Activated T-helper 1 cell treated with anti-CD3 and anti-CD28 coated beads, Interleukin-2, amount 50 U/mL, for 16 hours (primary cell): Measurements from ENCODE around the gene C14orf132.
A peak's percentile ranks its signal among the peaks of the same experiment; 100 is the strongest.

Experiments
- DNase-seq, 2 donors: peaks; one replicate each; pipeline ENCODE4 v3.0.0-alpha.2; 2020; ENCODE audit warnings: low read depth in 1 of 2, low spot score in 1 of 2

Gene C14orf132

DNA sequence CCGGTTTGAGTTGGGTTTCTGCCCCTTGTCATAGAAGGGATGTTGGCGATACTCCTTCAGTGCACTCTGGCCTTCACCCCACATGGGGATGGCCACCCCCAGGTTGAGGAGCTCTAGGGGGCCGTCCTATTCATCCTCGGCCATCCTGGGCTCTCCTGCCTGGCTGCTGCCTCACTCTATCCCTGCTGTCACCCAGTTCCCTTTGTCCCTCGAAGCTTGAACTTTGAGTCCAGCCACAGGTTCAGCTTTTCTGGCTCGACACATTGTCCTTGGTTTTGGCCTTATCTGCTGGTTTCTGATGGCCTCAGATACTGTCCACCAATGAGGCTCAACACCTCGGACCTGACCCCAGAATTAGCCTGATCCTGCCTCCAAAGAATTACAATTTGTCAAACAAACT, 58.6 kb downstream of the C14orf132 start:
- DNase-seq: no peak

DNA sequence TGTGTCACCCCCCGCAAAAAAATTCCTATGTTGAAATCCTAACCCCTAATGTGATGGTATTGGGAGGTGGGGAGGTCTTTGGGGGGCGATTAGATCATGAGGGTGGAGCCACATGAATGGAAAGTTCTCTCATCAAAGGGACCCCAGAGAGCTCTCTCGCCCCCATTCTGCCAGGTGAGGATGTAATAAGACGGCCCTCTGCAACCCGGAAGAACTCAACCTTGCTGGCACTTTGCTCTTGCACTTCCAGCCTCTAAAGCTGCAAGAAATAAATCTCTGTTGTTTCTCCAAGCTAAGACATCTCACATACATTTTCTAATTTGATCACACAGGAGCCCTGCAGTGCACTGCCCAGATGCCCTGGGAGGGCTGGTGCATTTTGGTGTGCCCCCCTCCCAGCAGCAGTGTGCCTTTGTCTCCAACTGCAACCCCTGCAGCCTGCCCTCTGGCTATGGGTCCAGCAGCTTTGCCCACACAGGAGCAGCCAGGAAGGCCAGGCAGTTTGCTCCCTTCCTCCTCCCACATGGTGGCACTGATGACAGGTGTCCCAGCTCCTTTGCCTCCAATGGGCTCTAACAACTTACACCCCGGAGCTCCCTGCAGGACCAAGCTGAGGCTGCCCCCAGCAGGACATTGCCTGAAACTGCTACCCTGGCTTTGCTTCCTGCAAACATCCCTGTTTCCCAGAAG, 59.3 kb downstream of the C14orf132 start:
- no peak for DNase-seq

DNA sequence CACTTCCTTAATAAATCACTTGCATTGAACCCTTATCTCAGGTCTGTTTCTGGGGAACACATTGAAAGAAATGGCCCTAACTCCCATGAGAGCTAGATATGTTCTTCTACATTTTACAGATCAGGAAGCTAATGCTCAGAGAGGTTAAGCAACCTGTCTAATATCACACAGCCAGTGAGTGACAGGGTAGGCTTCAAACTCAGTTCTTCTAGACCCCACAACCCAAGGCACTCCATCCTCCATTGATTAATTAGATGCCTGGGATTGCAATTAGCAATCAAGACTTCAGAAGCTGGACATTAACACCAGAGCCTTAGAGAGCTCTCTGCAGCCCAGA, 59.8 kb downstream of the C14orf132 start:
- DNase-seq: no peak

DNA sequence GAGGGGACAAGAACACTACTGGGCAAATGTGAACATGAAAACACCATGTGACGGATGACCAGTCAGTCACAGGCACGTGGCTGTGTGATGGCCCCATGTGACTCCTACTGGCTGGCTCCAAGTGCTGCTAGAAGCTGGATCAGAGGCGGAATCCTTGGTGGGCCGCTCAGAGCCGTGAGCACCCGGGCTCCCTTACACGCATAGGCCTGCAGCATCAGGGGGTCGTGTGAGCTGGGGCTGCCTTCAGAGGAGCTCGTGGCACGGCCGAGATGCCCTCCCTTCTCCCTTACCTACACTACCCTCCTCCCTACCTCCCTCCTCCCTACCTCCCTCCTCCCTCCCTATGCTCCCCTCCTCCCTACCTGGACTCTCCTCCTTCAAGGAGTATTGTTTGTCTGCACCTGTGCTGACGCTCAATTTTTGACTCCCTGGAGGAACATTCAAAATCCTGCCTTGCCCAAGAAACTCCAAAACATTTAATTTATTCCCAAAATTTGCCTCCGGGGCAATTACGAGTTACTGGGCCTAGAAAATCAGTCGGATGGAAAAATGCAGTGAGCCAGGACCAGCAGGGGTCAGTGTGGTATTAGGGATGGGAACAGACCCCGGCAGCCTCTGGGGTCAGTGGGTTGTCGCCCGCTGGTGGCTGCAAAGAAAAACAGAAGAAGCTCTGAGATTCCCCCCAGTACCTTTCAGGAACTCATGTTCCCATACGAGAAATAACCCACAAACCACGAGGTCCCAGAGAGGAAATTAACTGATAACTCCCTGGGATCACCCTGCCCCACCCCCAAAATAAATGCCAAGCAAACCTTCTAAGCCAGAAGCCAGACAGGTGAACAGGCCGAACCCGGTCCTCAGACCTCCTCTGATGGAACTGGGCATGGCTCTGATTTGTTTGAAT, 61.3 kb downstream of the C14orf132 start:
- peak; percentile 31 to 35 for DNase-seq

DNA sequence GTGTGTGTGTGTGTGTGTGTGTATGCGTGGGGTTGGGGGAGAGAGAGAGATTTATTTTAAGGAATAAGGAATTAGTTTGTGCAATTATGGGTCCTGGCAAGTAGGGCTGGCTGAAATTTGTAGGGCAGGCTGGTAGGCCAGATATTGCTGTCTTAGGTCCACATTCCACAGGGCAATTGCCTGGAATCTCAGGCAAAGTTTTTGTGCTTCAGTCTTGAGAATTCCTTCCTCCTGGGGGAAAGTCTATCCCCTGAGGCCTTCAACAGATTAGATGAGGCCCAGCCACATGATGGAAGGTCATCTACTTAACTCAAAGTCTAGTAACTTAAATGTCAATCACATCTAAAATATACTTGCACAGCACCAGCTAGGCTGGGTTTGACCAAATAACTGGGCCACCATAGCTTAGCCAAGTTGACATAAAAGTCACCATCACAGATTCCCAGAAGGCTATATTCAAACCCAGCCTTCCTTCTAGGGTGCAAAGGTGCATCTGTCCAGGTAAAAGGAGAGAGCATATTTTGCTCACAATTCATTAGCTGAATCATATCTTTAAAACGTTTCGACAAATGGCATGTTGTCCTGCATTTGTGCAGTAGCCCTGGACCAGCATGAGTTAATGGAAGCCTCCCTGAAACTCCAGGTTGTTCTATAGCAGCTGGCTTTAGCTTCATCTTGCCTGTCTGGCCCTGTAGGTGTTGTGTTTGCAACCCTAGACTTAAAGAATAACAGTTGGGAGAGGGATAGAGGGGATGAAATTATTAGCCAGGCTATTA, 63.1 kb downstream of the C14orf132 start:
- DNase-seq: no peak

DNA sequence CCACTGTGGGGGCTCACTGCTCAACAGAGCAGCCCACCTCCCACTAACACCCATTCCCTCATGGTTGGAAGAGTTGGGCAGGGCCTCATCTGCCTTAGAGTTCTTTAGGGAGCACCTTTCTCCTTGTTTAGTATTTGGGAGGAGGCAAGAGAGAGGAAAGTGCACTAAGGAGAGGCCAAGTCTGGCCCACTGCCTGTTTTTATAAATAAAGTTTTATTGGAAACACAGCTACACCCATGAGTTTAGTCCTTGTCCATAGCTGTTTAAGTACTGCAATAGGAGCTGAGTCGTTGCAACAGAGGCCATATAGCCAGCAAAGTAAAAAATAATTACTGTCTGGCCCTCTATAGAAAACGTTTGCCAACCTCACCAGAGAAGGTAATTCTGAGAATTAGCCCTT, 63.9 kb downstream of the C14orf132 start:
- DNase-seq: no peak

DNA sequence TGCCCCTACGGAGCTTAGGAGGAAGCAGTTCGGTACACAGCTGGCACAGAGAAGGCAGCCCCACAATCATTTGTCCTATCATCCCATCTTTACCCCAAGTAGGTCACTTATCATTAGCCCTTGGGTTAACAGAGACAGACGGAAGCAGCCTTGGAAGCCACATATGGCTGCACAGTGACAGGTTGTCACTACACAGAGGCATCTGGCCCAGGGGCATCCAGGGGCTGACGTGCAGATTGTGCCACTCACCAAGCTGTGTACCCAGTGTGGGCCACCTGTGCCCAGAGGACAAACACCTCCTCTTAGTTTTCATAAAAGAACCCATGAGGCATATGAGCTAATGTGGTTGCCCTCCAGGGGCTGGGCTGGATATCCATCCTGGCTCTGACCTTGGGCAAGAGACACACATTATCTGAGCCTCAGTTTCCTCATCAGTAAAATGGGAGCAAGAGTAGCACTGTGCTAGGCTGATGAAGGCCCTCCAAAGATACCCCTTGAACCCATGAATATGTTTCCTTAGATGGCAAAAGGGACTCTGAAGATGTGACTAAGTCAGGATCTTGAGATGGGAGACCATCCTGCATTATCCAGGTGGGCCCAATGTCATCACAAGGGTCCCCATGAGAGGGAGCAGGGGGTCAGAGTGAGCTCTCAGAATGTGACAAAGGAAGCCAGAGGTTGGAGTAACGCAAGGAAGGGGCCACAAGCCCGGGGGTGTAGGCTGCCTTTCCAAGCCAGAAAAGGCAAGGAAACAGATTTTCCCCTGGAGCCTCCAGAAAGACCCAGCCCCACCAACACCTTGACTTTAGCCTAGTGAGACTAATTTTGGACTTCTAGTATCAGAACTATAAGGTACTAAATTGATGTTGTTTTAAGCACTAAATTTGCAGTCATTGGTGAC, 64.6 kb downstream of the C14orf132 start:
- DNase-seq: no peak

DNA sequence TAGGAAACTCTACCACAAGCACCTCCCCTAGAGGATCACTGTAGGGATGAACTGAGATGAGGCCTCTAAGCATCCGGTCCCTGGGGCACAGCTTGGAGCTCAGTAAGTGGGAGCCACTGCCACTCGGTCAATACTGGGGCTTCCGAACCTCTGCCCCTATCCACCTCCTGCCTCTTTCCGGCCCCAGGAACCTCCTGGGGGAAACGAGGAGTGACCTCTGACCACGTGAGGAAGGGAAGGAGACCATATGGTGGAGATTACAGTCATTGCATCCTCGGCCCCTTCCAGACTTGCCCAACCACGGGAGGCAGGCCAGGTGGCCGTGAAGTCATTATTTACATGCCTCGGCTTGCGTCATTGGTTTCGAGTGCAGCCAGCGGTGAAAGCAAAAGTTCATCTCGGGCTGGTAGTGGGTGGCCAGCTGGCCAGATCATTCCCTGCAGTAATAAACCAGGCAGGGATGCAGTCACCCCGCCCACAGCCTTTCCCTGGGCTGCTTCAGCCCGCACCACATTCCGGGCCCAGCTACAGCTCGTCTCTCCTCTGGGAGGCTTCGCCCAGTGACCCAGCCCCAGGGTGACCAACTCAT, 65.4 kb downstream of the C14orf132 start:
- DNase-seq: no peak

DNA sequence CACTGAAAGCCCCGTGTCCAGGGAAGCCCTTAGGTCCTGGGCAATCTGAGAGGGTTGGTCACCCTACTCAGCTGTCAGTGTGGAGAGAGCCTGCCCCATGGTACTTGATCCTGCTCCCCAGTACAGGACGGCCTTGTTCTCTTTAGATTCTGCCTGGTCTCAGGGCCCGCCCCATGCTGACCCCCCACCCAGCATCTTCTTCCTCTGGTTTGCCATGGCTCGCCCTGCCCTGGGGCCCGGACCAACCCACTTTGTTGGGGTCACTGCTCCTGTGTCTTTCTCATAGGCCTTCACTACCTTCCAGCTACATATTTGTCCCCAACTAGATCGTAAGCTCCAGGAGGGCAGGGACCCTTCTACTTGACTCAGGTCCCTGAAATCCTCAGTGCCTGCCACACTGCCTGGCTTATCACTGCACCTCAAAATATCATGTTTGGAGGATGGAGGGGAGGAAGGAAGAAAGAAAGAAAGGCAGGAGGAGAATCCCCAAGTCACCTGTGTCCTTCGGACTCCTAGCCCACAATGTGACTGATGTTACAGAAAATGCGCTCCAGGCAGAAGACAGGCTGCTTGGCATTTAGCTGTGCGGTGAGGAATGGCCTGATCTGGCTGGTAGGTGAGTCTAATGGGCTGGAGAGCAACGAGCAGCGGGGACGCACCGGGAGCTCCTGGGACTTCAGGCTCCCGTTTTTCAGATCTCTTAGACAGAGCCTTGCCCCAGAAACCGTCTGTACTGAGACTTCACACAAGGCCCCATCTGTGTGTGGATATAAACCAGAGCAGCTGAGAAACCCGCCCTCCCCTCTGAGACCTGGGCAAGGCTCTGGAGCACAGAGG, 66.1 kb downstream of the C14orf132 start:
- no peak for DNase-seq

DNA sequence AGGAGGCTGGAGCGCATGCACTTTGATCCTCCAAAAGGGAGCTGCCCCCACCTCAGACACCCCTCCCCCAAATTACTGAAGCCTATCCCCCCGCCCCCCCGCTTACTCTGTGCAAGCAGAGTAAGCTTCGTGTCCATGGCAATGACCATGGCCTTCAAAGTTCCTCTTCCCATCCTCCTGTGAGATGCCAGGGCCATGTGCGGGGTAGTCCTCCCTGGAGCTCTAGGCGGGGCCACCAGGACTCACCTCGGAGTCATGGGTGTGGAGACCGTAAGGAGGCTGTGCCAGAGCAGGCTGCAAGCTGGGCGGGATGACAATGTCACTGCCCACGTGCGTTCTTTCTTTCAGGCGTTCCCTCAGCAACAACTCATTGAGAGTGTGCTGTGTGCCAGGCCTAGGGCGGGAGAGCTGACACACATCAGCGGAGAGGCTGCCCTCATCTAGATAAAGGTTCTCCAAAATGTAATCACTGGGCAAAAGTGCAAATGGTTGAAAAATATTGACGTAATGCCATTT, 66.8 kb downstream of the C14orf132 start:
- DNase-seq: no peak

DNA sequence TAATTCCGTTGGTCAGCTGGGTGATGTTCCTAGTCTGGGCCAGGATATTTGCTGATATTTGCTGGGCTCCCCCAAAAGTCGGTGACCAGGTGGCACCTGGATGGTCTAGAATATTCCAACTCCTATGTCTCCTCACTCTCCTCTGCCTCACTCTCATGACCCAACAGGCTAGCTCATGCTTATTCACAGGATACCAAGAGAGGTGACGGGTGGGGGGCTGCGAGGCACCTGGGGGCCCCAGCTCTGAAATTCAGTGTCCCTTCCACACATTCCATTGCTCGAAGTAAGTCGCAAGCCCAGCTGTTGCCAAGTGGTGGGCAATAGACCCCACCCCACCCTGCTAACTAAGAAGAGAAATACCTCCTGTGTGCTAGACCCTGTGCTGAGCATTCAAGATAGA, 67.7 kb downstream of the C14orf132 start:
- DNase-seq: no peak

DNA sequence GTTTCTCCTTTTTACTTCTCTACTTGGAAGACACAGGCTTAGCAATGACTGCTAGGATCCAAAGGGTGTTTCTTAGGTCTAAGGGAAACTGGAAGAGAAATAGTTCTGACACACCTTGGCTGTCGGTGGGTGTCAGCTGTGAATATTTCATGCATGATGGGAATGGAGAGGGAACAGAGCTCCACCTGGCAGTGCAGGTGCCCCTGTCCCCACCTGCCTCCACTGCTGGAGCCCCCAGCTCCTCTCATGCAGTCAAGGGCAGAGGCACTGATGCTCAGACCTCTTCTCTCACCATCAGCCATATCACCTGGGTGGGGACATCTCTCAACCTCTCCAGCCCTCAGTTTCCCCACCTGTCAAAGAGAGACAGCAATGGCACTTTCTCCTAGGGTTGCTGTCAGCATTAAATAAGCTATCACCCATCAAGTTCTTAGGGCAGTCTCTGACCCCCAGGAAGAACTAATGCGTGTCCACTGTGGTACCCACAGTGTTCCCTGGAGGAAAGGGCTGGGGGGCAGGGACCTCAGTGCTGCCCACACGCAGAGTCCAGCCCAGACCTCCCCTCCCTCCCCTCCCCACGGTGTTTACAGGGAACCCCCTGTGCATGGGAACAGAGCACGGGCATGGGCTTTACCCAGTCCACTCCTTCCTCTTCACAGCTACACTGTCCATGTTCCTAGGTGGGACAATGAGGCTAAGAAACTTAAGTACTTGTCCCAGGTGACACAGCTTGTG, 69.1 kb downstream of the C14orf132 start:
- no peak for DNase-seq

DNA sequence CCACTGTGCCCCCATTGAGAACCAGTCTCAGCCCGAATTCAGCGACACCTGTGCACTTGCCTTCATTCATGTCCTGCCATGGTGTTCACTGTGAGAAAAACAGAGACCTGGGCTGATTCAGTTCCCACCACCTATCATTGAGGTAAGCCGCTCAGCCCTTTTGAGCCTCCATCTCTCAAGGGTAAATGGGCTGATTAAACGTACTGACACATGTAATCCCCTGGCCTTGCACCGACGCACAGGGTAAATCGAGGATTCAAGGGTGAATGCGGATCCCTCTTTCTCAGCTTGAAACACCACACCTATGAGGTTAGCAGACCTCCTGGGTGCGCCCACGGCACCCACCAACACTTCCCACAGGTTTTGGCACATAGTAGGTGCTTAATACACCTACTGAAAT, 69.7 kb downstream of the C14orf132 start:
- DNase-seq: no peak

DNA sequence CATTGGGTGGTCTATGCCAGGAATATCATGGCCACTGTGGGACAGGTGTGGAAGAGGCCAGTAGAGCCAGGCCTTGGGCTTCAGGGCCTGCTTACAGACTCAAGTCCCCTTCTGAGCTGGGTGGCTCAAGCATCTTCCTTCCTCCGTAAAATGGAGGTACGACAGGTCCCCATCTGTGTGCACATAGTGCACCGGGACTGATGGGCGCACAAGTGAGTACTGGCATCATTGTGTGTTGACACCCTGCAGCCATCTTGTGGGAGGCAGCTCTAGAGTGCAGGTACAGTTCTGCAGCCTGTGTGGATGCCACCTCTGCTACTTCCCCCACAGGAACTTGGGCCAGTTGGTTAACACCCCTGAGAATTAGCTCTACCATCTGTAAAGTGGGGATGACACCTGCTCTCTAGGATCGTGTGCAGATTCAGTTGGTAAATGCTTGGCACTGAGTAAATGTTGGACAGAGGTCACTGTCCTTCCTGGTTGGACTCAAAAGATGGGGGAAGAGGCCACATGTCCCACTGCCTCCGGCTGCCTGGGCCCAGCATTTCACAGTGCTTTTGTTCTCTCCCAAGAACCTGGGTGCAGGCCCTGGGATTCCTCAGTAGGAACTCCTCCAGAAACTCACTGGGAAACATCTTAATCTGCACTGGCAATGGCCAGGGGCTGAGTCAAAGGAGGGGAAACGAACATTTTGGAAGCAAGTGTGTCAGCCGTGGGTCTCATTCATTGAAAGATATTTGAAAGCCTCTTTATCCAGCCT, 70.6 kb downstream of the C14orf132 start:
- DNase-seq: no peak

DNA sequence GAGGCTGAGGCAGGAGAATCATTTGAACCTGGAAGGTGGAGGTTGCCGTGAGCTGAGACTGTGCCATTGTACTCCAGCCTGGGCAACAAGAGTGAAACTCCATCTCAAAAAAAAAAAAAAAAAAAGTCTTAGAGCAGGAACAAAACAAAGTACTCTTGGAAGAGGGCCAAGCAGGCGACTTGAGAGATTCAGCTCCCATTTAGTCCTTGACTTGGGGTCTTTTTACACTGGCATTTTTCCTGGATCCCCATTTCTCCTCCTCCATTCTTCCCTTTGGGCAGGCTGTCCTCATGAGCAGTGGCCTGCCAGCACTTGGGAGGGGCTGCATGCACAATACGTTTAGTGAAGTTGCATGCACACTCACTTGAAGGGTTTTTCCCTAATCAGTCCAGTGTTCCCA, 72.9 kb downstream of the C14orf132 start:
- no peak for DNase-seq

DNA sequence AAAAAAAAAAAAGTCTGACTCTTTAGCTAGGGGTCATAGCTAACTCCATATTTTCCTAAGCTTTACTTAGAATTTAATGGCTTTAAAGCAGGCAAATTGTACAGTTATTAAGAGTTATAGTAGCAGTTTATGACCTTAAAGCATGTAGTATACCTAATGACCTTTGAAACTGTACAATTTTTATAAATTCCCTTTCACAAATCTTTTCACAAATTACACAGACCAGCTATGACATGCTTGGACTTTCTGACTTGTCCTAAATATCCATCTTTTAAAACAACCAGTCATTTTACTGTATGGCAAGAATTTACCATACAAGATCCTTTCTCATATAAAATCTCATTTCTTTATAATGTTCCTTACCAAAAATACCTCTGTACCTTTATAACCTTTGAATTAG, 74.8 kb downstream of the C14orf132 start:
- no peak for DNase-seq

DNA sequence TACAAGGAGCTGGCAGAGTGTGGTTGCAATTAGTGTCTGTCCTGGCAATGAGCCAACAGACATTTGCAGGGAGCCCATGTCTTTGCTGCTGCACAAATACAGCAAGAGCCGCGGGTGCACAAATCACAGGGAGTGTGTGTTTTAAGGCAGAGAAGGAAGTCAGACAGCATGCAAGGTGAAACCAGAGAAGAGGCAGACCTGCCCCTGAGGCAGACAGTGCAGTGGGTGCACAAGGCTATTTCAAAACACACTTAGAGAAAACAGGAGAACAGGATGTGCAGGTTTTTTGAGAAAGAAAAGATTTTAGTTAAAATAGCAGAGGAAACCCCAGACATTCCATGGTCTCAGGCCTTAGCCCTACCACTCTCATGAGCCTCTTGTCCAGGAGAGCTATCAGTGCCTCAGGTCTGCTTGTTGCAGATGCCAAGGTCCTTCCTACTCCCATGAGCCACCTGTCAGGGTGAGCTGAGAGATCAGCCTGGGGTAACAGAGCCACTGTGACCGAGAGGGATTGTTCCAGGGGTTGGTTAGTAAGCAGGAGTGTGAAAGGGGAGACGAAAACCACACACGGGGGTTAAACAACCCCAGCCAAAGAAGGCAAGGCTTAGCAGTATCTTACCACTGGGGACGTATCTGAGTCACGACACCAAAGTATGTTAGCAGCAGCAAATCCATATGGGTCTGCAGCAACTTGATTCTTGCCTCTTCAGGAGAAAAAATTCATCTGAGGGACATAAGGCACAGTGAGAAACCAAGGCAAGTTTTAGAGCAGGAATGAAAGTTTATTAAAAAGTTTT, 78.1 kb downstream of the C14orf132 start:
- DNase-seq: no peak
